ENCODE measurements around the gene TUBA4A. TPM values are rescaled to one million over a fixed set of nuclear protein-coding genes. Genes with fewer than 3 reads are reported as not detected.

TUBA4A gene
- total RNA-seq, 2 donors from 2014 or later = 17.8 to 20.2 TPM

DNA sequence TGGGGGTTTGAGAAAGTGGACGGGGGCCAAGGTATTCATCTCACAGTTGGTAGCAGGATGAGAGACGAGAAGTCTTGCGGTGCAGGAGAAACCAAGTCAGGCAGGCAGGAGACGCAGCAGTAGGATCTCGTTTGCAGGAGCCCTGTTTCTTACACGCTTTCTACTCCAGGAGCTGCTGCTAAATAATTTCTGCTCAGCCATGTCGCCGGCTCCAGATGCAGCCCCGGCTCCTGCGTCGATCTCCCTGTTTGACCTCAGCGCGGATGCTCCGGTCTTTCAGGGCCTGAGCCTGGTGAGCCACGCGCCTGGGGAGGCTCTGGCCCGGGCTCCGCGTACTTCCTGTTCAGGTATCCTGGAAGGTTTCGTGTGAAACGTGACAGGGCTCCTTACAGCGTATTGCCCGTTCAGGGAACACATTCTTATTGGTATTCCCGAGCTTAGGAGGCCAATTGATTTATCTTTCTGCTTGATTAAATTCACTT lies 23.6 kb downstream of the TUBA4A start:
- Histone ChIP-seq H3K4me1 (peaks cover 31% of the 10 kb centered on the region), H3K27ac (peak overlapping the region; percentile 71 to 96 (median 86)), H3K27me3 (no peaks in the 10 kb centered on the region), H3K36me3 (replicated peaks in 1 of 2; ENCODE audit: insufficient read depth in 1 of 2, low read depth in 2 of 2) (peaks cover 17 to 31% of the 10 kb centered on the region in 2 donors), H3K9me3 (no peaks in the 10 kb centered on the region), H3K4me3 (peak overlapping the region; percentile 25 to 38)
- intact Hi-C loops (cut with DNase I) = no loop called here
- no peak for TF ChIP-seq POLR2A (IDR thresholded peaks at IDR 0.05)
- TF ChIP-seq, protein P1, sequence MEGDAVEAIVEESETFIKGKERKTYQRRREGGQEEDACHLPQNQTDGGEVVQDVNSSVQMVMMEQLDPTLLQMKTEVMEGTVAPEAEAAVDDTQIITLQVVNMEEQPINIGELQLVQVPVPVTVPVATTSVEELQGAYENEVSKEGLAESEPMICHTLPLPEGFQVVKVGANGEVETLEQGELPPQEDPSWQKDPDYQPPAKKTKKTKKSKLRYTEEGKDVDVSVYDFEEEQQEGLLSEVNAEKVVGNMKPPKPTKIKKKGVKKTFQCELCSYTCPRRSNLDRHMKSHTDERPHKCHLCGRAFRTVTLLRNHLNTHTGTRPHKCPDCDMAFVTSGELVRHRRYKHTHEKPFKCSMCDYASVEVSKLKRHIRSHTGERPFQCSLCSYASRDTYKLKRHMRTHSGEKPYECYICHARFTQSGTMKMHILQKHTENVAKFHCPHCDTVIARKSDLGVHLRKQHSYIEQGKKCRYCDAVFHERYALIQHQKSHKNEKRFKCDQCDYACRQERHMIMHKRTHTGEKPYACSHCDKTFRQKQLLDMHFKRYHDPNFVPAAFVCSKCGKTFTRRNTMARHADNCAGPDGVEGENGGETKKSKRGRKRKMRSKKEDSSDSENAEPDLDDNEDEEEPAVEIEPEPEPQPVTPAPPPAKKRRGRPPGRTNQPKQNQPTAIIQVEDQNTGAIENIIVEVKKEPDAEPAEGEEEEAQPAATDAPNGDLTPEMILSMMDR (IDR thresholded peaks at IDR 0.05) = peak in 1 of 7 experiments; percentile 4
- ATAC-seq (peak; percentile 31), DNase-seq (peak; percentile 57 to 73 (median 67))
- 0% methylated on average over 17 to 24 of the region's 24 CpGs for WGBS, 2 donors

- WGBS, 2 donors = 0 to 1% methylated on average over 18 to 72 of the region's 80 CpGs
- TF ChIP-seq POLR2A (IDR thresholded peaks at IDR 0.05) = peak; percentile 60 to 91 (median 89)
- TF ChIP-seq, protein P1 (IDR thresholded peaks at IDR 0.05) = peak in 1 of 7 experiments; percentile 2
- Histone ChIP-seq H3K27ac (peak within 1 kb of the TSS; percentile 80 to 96 (median 90)), H3K4me1 (peaks cover 31% of the 10 kb centered on the region), H3K27me3 (no peaks in the 10 kb centered on the region), H3K4me3 (peak within 1 kb of the TSS; percentile 48), H3K9me3 (no peaks in the 10 kb centered on the region), H3K36me3 (replicated peaks in 1 of 2; ENCODE audit: insufficient read depth in 1 of 2, low read depth in 2 of 2) (peaks cover 19 to 31% of the 10 kb centered on the region in 2 donors)
- ATAC-seq = peak; percentile 98
- intact Hi-C loops (cut with DNase I) = loop anchor here (10.0 kb wide), 1 partner anchor 55 kb away; the partner anchor contains the start of genes CNPPD1, RETREG2 and SLC23A3
- DNase-seq = peak; percentile 98 to 99 (median 99)
Observed at GRCh38 chr2:219229305-219230058, 24.2 kb downstream of the TUBA4A start, which contains the start of the genes ANKZF1 and ATG9A. Gene ANKZF1, plus strand, starts transcription at chr2:219229806. Its CDS starts 452 bp downstream, at chr2:219230258. Gene ATG9A, minus strand, starts transcription at chr2:219229636. Its CDS starts 1,612 bp downstream, at chr2:219228024.

- DNase-seq (no peak), ATAC-seq (no peak)
- Histone ChIP-seq H3K9me3 (no peaks in the 10 kb centered on the region), H3K36me3 (replicated peaks in 1 of 2; ENCODE audit: insufficient read depth in 1 of 2, low read depth in 2 of 2) (peaks cover 22 to 30% of the 10 kb centered on the region in 2 donors), H3K27ac (peak overlapping the region; percentile 80 to 96 (median 90)), H3K4me3 (peak overlapping the region; percentile 48), H3K27me3 (no peaks in the 10 kb centered on the region), H3K4me1 (peaks cover 31% of the 10 kb centered on the region)
- intact Hi-C loops (cut with DNase I) = loop anchor here (10.0 kb wide), 1 partner anchor 54 kb away; the partner anchor contains the start of genes CNPPD1, RETREG2 and SLC23A3
- TF ChIP-seq, protein P1 (IDR thresholded peaks at IDR 0.05) = no peak
- TF ChIP-seq POLR2A (IDR thresholded peaks at IDR 0.05) = no peak
- WGBS, 2 donors = 0% methylated on average over 15 of the region's 19 CpGs; no CpG with 5 or more reads in 1 of the 2 donors
Observed at GRCh38 chr2:219228911-219229304, 24.8 kb downstream of the TUBA4A start.

DNA sequence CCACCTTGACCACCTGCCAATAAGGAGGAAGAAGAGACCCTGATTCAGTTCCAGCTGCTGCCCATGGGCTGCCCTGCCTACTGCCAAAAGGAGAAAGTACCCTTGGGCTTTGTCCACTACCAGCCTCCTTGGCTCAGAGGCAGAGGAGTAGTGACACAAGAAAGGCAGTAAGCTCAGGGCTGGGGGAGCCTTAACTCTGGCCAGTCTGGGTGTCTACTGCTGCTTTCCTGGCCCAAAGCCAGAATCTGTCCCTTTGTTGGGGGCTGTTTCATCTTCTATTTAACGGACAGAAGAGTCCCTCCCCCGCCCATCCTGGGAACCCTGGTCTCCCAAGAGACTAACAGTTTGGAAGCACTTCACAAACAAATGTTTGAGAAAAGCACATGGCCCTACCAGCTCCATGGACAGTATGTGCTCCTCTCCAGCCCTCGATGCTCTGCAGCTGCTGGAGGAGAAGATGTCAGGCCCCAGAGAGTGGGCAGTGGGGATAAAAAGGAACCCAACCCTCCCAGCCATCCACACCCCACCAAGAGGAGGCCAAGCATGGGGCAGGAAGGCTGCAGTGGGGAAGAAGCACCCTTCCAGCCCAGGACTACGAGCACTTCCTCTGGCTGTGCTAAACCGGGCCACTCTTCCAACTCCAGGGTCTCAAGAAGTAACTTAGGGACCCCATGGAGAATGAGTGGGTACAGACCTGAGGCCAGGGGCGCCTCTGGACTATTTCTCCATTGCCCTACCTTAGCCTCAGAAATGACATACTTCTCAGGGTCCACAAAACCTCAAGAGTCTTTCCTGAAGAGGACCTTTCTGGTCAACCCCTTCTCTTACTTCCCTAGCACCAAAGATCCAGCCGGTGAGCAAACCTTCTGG lies 25.4 kb downstream of the TUBA4A start:
- Histone ChIP-seq H3K9me3 (no peaks in the 10 kb centered on the region), H3K4me3 (peak overlapping the region; percentile 48), H3K27ac (peak overlapping the region; percentile 80 to 96 (median 90)), H3K36me3 (replicated peaks in 1 of 2; ENCODE audit: insufficient read depth in 1 of 2, low read depth in 2 of 2) (peaks cover 22 to 24% of the 10 kb centered on the region in 2 donors), H3K27me3 (no peaks in the 10 kb centered on the region), H3K4me1 (peaks cover 31% of the 10 kb centered on the region)
- TF ChIP-seq POLR2A (IDR thresholded peaks at IDR 0.05) = no peak
- TF ChIP-seq, protein P1 (IDR thresholded peaks at IDR 0.05) = no peak
- intact Hi-C loops (cut with DNase I) = loop anchor here (10.0 kb wide), 1 partner anchor 53 kb away; the partner anchor contains the start of genes CNPPD1, RETREG2 and SLC23A3
- WGBS, 2 donors = 42 to 49% methylated on average over 4 to 7 of the region's 7 CpGs
- ATAC-seq = no peak
- DNase-seq = no peak
